ENCODE measurements around the gene NCKAP1.
"Not testable (repeated sequence)": the region's sequence is repeated elsewhere in the genome, so short reads cannot be mapped to it uniquely, and the experiment has no call there.

NCKAP1 gene

GRCh38 chr2:182910965-182911364 lies 127.3 kb downstream of the NCKAP1 start:
- DNase-seq = no peak

GRCh38 chr2:182907081-182907830 lies 131.0 kb downstream of the NCKAP1 start:
- DNase-seq = no peak

GRCh38 chr2:182906454-182906853 lies 131.8 kb downstream of the NCKAP1 start:
- no peak for DNase-seq

GRCh38 chr2:182904844-182905243 lies 133.4 kb downstream of the NCKAP1 start:
- no peak for DNase-seq

- no peak for DNase-seq
Observed at GRCh38 chr2:182903566-182903965, 134.7 kb downstream of the NCKAP1 start.

- DNase-seq = no peak
Observed at GRCh38 chr2:182901748-182902147, 136.5 kb downstream of the NCKAP1 start.

GRCh38 chr2:182898718-182899117 lies 139.5 kb downstream of the NCKAP1 start:
- no peak for DNase-seq

GRCh38 chr2:182897137-182897536 lies 141.1 kb downstream of the NCKAP1 start:
- no peak for DNase-seq

- no peak for DNase-seq
Observed at GRCh38 chr2:182895798-182896197, 142.5 kb downstream of the NCKAP1 start.

GRCh38 chr2:182895169-182895568 lies 143.1 kb downstream of the NCKAP1 start:
- DNase-seq = no peak

- no peak for DNase-seq
Observed at GRCh38 chr2:182894174-182894573, 144.1 kb downstream of the NCKAP1 start.

- no peak for DNase-seq
Observed at GRCh38 chr2:182893666-182894065, 144.6 kb downstream of the NCKAP1 start.

GRCh38 chr2:182893035-182893434 lies 145.2 kb downstream of the NCKAP1 start:
- not testable (repeated sequence) for DNase-seq

GRCh38 chr2:182891611-182892010 lies 146.6 kb downstream of the NCKAP1 start:
- no peak for DNase-seq

GRCh38 chr2:182890773-182891378 lies 147.4 kb downstream of the NCKAP1 start:
- no peak for DNase-seq

GRCh38 chr2:182890305-182890704 lies 148.0 kb downstream of the NCKAP1 start:
- DNase-seq = no peak

GRCh38 chr2:182887753-182888415 lies 150.4 kb downstream of the NCKAP1 start:
- no peak for DNase-seq

- DNase-seq = no peak
Observed at GRCh38 chr2:182887093-182887492, 151.2 kb downstream of the NCKAP1 start.

- DNase-seq = no peak
Observed at GRCh38 chr2:182885771-182886170, 152.5 kb downstream of the NCKAP1 start.

GRCh38 chr2:182883451-182883850 lies 154.8 kb downstream of the NCKAP1 start:
- DNase-seq = no peak

- DNase-seq = not testable (repeated sequence)
Observed at GRCh38 chr2:182880100-182880499, 158.2 kb downstream of the NCKAP1 start.

GRCh38 chr2:182876653-182877052 lies 161.6 kb downstream of the NCKAP1 start:
- DNase-seq = not testable (repeated sequence)

GRCh38 chr2:182870227-182870626 lies 168.0 kb downstream of the NCKAP1 start:
- no peak for DNase-seq

All from CD4-positive, alpha-beta T cell treated with Interleukin-4 for 4 hours (primary cell).